Measurements from ENCODE around the gene P4HA2. TPM values are rescaled to one million over a fixed set of nuclear protein-coding genes. Genes with fewer than 3 reads are reported as not detected.

The P4HA2 gene
- total and polyA plus RNA-seq, 3 donors from 2014 or later = 20.4 to 25.4 (median 22.8) TPM

GRCh38 chr5:132142459-132142858 is 85.2 kb downstream of the P4HA2 start:
- intact Hi-C loops (cut with DNase I; ENCODE audit: low total_unique reads) = no loop called here
- no peak for DNase-seq
- H3K4me1 ChIP-seq = no peaks in the 10 kb centered on the region
- H3K9me3 ChIP-seq = no peaks in the 10 kb centered on the region
- TF ChIP-seq CTCF (IDR thresholded peaks at IDR 0.05) (no peak), POLR2A (IDR thresholded peaks at IDR 0.05) (no peak)
- H3K27me3 ChIP-seq = no peaks in the 10 kb centered on the region
- no peak overlapping the region for H3K27ac ChIP-seq
- no peak overlapping the region for H3K4me3 ChIP-seq
- H3K36me3 ChIP-seq (ENCODE audit: low read depth, missing control alignments) = no peaks in the 10 kb centered on the region

Small RNA genes lying within 50 kb of the gene (microRNA-seq; reads per million reads assigned to microRNA genes)
- 0 reads per million in 2 donors for gene MIR6830 (ENCODE audit: borderline number of aligned reads in 2 of 2, borderline replicate concordance in 1 of 2)

Small RNA genes lying within 50 kb of the gene (small RNA-seq; reads per million reads assigned to genes)
- gene AC063976.4 = 0 reads per million in 2 donors

Other genes starting within 250 kb of the P4HA2 start
- gene ACSL6, start 216.2 kb downstream of the P4HA2 start, total RNA-seq = 10 to 100 TPM; 38.5 to 44.9 TPM
- 98.7 TPM for gene ACSL6, start 216.2 kb downstream of the P4HA2 start, polyA plus RNA-seq (ENCODE audit: insufficient read depth, low read depth, low replicate concordance)
- under 1 TPM in 1 of 2 donors, not detected in 1; 0.39 TPM for gene IL3, start 167.2 kb downstream of the P4HA2 start, total RNA-seq
- not detected for gene IL3, start 167.2 kb downstream of the P4HA2 start, polyA plus RNA-seq (ENCODE audit: insufficient read depth, low read depth, low replicate concordance)
- not detected for gene CSF2, start 154.1 kb downstream of the P4HA2 start, total RNA-seq
- gene CSF2, start 154.1 kb downstream of the P4HA2 start, polyA plus RNA-seq (ENCODE audit: insufficient read depth, low read depth, low replicate concordance) = not detected
- 10 to 100 TPM; 11.8 to 18.5 TPM for gene PDLIM4, start 29.8 kb upstream of the P4HA2 start, total RNA-seq
- gene PDLIM4, start 29.8 kb upstream of the P4HA2 start, polyA plus RNA-seq (ENCODE audit: insufficient read depth, low read depth, low replicate concordance) = 20.5 TPM
- 1 to 10 TPM; 1.5 to 2.3 TPM for gene SLC22A4, start 66.5 kb upstream of the P4HA2 start, total RNA-seq
- 1.1 TPM for gene SLC22A4, start 66.5 kb upstream of the P4HA2 start, polyA plus RNA-seq (ENCODE audit: insufficient read depth, low read depth, low replicate concordance)
- gene SLC22A5, start 141.9 kb upstream of the P4HA2 start, total RNA-seq = 10 to 100 TPM in 1 of 2 donors, 1 to 10 TPM in 1; 9.5 to 11.8 TPM
- gene SLC22A5, start 141.9 kb upstream of the P4HA2 start, polyA plus RNA-seq (ENCODE audit: insufficient read depth, low read depth, low replicate concordance) = 11.9 TPM

Data from testis (tissue), 3 donors.